ENCODE data around the gene NTSR1.

DNA sequence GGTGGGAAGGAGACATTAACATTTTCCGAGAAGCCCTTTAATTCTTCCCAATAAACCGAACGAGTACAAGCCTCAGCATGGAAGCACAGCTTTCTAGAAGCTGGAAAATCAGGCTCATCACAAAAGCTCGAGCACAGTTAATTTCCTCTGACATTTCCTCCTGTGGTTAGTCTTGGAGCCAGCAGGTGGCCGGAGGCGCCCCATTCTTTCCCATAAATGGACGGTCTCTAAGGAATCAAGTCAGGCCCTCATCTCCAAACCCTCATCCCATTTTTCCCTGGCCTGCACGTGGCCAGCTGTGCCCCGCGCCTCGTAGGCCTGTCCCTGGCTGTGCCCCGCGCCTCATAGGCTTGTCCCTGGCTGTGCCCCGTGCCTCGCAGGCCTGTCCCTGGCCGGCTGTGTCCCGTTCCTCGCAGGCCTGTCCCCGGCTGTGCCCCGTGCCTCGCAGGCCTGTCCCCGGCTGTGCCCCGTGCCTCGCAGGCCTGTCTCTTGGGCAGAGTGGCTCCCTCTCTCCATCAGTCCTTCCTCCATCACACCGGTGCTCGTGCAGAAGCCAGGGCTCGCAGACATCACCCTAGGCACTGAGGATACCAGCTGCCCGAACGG lies 19.7 kb upstream of the NTSR1 start:
- no peak for TF ChIP-seq POLR2A (IDR thresholded peaks at IDR 0.05)
- TF ChIP-seq, protein P1, sequence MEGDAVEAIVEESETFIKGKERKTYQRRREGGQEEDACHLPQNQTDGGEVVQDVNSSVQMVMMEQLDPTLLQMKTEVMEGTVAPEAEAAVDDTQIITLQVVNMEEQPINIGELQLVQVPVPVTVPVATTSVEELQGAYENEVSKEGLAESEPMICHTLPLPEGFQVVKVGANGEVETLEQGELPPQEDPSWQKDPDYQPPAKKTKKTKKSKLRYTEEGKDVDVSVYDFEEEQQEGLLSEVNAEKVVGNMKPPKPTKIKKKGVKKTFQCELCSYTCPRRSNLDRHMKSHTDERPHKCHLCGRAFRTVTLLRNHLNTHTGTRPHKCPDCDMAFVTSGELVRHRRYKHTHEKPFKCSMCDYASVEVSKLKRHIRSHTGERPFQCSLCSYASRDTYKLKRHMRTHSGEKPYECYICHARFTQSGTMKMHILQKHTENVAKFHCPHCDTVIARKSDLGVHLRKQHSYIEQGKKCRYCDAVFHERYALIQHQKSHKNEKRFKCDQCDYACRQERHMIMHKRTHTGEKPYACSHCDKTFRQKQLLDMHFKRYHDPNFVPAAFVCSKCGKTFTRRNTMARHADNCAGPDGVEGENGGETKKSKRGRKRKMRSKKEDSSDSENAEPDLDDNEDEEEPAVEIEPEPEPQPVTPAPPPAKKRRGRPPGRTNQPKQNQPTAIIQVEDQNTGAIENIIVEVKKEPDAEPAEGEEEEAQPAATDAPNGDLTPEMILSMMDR (IDR thresholded peaks at IDR 0.05): no peak
